HL-60 (cell line): ENCODE measurements around the gene ZMIZ1.

Experiments
- GABPA ChIP-seq: IDR thresholded peaks from 2 replicates; pipeline ENCODE4 v1.6.1; 2012; ENCODE audit warnings: low read depth
- POLR2AphosphoS5 ChIP-seq: IDR thresholded peaks from 2 replicates; pipeline ENCODE4 v1.6.1; 2012; ENCODE audit warnings: low read depth
- SPI1 ChIP-seq: IDR thresholded peaks from 2 replicates; pipeline ENCODE4 v1.6.1; 2012; ENCODE audit warnings: low read depth, mild to moderate bottlenecking, borderline replicate concordance
- TF ChIP-seq, protein P1 (sequence below): IDR thresholded peaks from one replicate; pipeline ENCODE4 v1.5.1; 2011; ENCODE audit warnings: low read length, control low read depth, inconsistent platforms; ENCODE audit not compliant: insufficient read depth
- TF ChIP-seq, protein P2 (sequence below): IDR thresholded peaks from 2 replicates; pipeline ENCODE4 v1.6.1; 2012; ENCODE audit warnings: low read depth; ENCODE audit not compliant: insufficient replicate concordance

DNA sequence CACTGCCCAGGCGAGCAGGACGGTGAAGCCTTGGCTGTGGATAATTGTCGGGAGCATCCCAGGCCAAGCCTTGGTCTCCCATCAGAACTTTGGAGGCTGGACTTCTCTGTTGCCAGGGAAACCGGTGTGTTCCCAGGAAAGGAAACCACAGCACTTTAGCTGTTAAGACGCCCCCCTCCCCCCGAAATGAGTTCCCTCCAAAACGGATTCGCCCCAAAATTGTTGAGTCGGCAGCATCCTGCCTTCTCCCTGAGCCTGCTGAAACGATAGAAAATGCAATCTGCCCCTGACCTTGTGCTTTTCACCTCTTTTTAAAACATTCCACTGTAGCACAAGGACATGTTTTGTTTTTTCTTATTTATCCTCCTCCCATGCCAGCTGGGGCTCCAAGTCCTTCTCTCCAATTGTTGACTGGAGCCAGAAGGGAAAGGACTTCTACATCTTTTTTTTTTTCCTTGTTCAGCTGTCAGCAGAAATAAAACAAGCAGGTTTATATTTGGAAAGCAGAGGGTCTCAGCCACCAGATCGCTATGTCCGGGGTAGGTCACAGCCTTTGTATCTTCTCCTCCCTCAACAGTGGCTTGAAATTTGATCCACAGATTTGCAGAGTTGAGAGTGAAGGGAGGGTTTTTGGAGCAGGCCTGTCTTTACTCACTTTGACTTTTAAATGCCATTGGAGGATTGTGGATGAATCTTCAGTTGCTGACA lies 116.5 kb downstream of the ZMIZ1 start:
- TF ChIP-seq, protein P1, sequence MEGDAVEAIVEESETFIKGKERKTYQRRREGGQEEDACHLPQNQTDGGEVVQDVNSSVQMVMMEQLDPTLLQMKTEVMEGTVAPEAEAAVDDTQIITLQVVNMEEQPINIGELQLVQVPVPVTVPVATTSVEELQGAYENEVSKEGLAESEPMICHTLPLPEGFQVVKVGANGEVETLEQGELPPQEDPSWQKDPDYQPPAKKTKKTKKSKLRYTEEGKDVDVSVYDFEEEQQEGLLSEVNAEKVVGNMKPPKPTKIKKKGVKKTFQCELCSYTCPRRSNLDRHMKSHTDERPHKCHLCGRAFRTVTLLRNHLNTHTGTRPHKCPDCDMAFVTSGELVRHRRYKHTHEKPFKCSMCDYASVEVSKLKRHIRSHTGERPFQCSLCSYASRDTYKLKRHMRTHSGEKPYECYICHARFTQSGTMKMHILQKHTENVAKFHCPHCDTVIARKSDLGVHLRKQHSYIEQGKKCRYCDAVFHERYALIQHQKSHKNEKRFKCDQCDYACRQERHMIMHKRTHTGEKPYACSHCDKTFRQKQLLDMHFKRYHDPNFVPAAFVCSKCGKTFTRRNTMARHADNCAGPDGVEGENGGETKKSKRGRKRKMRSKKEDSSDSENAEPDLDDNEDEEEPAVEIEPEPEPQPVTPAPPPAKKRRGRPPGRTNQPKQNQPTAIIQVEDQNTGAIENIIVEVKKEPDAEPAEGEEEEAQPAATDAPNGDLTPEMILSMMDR, result no peak
- TF ChIP-seq POLR2AphosphoS5 (no peak), GABPA (no peak), SPI1 (no peak)
- TF ChIP-seq, protein P2, sequence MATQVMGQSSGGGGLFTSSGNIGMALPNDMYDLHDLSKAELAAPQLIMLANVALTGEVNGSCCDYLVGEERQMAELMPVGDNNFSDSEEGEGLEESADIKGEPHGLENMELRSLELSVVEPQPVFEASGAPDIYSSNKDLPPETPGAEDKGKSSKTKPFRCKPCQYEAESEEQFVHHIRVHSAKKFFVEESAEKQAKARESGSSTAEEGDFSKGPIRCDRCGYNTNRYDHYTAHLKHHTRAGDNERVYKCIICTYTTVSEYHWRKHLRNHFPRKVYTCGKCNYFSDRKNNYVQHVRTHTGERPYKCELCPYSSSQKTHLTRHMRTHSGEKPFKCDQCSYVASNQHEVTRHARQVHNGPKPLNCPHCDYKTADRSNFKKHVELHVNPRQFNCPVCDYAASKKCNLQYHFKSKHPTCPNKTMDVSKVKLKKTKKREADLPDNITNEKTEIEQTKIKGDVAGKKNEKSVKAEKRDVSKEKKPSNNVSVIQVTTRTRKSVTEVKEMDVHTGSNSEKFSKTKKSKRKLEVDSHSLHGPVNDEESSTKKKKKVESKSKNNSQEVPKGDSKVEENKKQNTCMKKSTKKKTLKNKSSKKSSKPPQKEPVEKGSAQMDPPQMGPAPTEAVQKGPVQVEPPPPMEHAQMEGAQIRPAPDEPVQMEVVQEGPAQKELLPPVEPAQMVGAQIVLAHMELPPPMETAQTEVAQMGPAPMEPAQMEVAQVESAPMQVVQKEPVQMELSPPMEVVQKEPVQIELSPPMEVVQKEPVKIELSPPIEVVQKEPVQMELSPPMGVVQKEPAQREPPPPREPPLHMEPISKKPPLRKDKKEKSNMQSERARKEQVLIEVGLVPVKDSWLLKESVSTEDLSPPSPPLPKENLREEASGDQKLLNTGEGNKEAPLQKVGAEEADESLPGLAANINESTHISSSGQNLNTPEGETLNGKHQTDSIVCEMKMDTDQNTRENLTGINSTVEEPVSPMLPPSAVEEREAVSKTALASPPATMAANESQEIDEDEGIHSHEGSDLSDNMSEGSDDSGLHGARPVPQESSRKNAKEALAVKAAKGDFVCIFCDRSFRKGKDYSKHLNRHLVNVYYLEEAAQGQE, result no peak
